ENCODE measurements around the gene TMEM42.
A peak's percentile ranks its signal among the peaks of the same experiment; 100 is the strongest.

TMEM42 gene

DNA sequence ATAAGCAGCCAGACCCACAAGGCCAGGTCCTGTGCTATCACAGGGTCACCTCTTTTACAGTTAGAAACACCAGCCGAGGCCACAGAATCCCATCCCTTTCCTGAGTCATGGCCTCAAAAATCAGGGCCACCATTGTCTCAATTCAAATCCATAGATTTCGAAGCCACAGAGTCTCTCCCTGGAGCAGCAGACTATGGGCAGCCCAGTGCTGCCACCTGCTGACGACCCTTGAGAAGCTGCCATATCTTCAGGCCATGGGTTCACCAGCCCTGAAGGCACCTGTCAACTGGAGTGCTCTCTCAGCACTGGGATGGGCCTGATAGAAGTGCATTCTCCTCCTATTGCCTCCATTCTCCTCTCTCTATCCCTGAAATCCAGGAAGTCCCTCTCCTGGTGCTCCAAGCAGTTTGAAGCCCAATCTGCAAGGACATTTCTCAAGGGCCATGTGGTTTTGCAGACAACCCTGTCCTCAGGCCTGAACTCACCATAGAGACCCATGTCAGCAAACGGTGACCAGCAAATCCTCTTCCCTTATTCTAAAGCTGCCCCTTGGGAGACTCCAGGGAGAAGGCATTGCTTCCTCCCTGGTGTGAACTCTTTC lies 52.3 kb downstream of the TMEM42 start:
- DNase-seq, result peak; percentile 71

DNA sequence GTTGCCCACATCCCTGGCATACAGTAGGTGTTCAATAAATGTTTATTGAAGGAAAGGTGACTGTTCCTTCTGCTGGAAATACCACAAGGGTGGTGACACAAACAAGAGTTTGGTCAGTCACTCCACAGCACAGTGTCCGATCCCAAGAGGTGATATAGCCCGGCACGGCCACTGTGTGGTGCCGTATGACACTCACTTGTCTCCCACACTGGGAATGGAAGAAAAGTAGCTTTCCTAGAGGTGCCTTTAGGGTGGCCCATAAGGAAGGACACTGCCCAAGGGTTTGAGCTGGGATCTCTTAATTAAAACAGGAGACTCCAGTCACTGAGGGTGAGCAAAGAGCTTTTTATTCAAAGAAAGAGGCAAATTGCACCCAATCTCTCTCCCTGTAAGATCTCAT lies 53.2 kb downstream of the TMEM42 start:
- no peak for DNase-seq

Data from activated T-cell treated with anti-CD3 and anti-CD28 coated beads, Interleukin-2, amount 50 U/mL, for 1 hour (primary cell).